ENCODE results near the gene RASSF4. TPM values are rescaled to one million over a fixed set of nuclear protein-coding genes. Genes with fewer than 3 reads are reported as not detected.

The RASSF4 gene
- total and polyA plus RNA-seq, 3 donors from 2014 or later = 28.2 to 68.1 (median 53.1) TPM

DNA sequence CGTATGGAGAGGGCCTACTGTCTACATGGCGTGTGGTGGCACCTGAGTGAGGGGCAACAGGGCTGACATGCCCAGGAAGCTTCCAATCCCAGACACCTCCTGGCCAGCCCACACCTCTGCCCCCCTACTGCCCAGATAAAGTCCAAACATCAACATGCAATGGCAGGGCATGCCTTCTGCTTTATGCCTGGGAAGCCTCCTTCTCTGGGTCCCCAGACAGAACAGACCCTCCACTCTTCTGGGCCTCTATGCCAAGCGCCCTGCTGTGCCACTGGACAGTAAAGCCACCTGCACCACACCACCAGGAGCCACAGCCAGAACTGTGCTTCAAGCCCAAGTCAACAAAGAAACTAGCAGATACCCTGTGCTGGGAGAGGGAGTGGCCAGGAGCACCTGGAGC, 36.0 kb upstream of the RASSF4 start:
- H3K36me3 ChIP-seq (ENCODE audit: low read depth, missing control alignments) = no peaks in the 10 kb centered on the region
- no peaks in the 10 kb centered on the region for H3K4me1 ChIP-seq
- TF ChIP-seq POLR2A (IDR thresholded peaks at IDR 0.05) = no peak
- no peak for TF ChIP-seq CTCF (IDR thresholded peaks at IDR 0.05)
- intact Hi-C loops (cut with DNase I; ENCODE audit: low total_unique reads) = no loop called here
- no peak overlapping the region for H3K27ac ChIP-seq
- no peaks in the 10 kb centered on the region for H3K27me3 ChIP-seq
- H3K4me3 ChIP-seq = no peak overlapping the region
- DNase-seq = no peak
- 80 to 94% methylated on average over 2 to 3 of the region's 3 CpGs for WGBS, 2 donors
- no peaks in the 10 kb centered on the region for H3K9me3 ChIP-seq

GRCh38 chr10:44924261-44925040, 35.2 kb upstream of the RASSF4 start:
- intact Hi-C loops (cut with DNase I; ENCODE audit: low total_unique reads) = no loop called here
- Histone ChIP-seq H3K4me3 (no peak overlapping the region), H3K36me3 (ENCODE audit: low read depth, missing control alignments) (no peaks in the 10 kb centered on the region), H3K9me3 (no peaks in the 10 kb centered on the region), H3K27me3 (no peaks in the 10 kb centered on the region), H3K27ac (no peak overlapping the region), H3K4me1 (no peaks in the 10 kb centered on the region)
- no peak for DNase-seq
- WGBS, 2 donors = 83 to 87% methylated on average over 14 to 20 of the region's 21 CpGs
- TF ChIP-seq CTCF (IDR thresholded peaks at IDR 0.05) (no peak), POLR2A (IDR thresholded peaks at IDR 0.05) (no peak)

- Histone ChIP-seq H3K4me1 (no peaks in the 10 kb centered on the region), H3K9me3 (no peaks in the 10 kb centered on the region), H3K36me3 (ENCODE audit: low read depth, missing control alignments) (no peaks in the 10 kb centered on the region), H3K4me3 (no peak overlapping the region), H3K27me3 (no peaks in the 10 kb centered on the region), H3K27ac (no peak overlapping the region)
- intact Hi-C loops (cut with DNase I; ENCODE audit: low total_unique reads) = no loop called here
- no peak for DNase-seq
- WGBS, 2 donors = 68 to 78% methylated on average over 6 to 7 of the region's 7 CpGs
- TF ChIP-seq POLR2A (IDR thresholded peaks at IDR 0.05) (no peak), CTCF (IDR thresholded peaks at IDR 0.05) (no peak)
Measured at GRCh38 chr10:44925224-44925623, 34.4 kb upstream of the RASSF4 start.

- H3K27me3 ChIP-seq = no peaks in the 10 kb centered on the region
- DNase-seq = no peak
- H3K9me3 ChIP-seq = no peaks in the 10 kb centered on the region
- no peak overlapping the region for H3K27ac ChIP-seq
- intact Hi-C loops (cut with DNase I; ENCODE audit: low total_unique reads) = no loop called here
- H3K36me3 ChIP-seq (ENCODE audit: low read depth, missing control alignments) = no peaks in the 10 kb centered on the region
- TF ChIP-seq POLR2A (IDR thresholded peaks at IDR 0.05) = no peak
- TF ChIP-seq CTCF (IDR thresholded peaks at IDR 0.05) = no peak
- 92 to 95% methylated on average over 16 of the region's 16 CpGs for WGBS, 2 donors
- H3K4me3 ChIP-seq = no peak overlapping the region
- H3K4me1 ChIP-seq = no peaks in the 10 kb centered on the region
Measured at GRCh38 chr10:44925811-44926750, 33.5 kb upstream of the RASSF4 start.
